Esophagus squamous epithelium (tissue), 4 donors: Measurements from ENCODE around the gene PLEKHM3.

Experiments used
- CTCF ChIP-seq, 6 experiments: fragments of 450-650 bp in 4 of 6; fragments of 200-600 bp in 2 of 6; sonication (generic) in 2 of 6; IDR thresholded peaks; one replicate each; pipeline ENCODE4 v1.5.1; 2016 to 2019; ENCODE audit warnings: antibody characterized with exemption in 6 of 6, mild to moderate bottlenecking in 4 of 6, moderate library complexity in 4 of 6
- POLR2A ChIP-seq, 4 donors: fragments of 450-650 bp; IDR thresholded peaks; one replicate each; pipeline ENCODE4 v1.6.1; 2017; ENCODE audit warnings: antibody characterized with exemption in 4 of 4, mild to moderate bottlenecking in 4 of 4, moderate library complexity in 3 of 4

- TF ChIP-seq POLR2A (IDR thresholded peaks at IDR 0.05) = no peak
- no peak for TF ChIP-seq CTCF (IDR thresholded peaks at IDR 0.05)
Measured at GRCh38 chr2:208069186-208069585, 43.9 kb upstream of the PLEKHM3 start.
